Astrocyte of the cerebellum (primary cell): ENCODE measurements around the gene FUBP1.

Source experiments
- DNase-seq: peaks from one replicate; pipeline ENCODE4 v3.0.0-alpha.2; 2011; ENCODE audit warnings: low read depth
- H3K4me3 ChIP-seq: 2 replicates; pipeline ENCODE4 v1.5.1; 2011; ENCODE audit warnings: mild to moderate bottlenecking, low read depth, low read length, moderate library complexity
- CTCF ChIP-seq: IDR thresholded peaks from 2 replicates; pipeline ENCODE4 v1.5.1; 2012; ENCODE audit warnings: low read length, low read depth, moderate library complexity, mild to moderate bottlenecking; ENCODE audit errors: missing control alignments
- in situ Hi-C: cut with HindIII; loops from 2 replicates; pipeline ENCODE4 v1.10.0; 2017; ENCODE audit warnings: low sequenced_read_pairs

Gene FUBP1

GRCh38 chr1:77976433-77977076 is 2.3 kb downstream of the FUBP1 start:
- peak overlapping the region; percentile 60 for H3K4me3 ChIP-seq
- no peak for DNase-seq
- in situ Hi-C loops = no loop called here
- no peak for TF ChIP-seq CTCF

GRCh38 chr1:77975907-77976306 is 3.0 kb downstream of the FUBP1 start:
- in situ Hi-C loops = no loop called here
- peak overlapping the region; percentile 60 for H3K4me3 ChIP-seq
- DNase-seq = no peak
- TF ChIP-seq CTCF = no peak

- H3K4me3 ChIP-seq = peak overlapping the region; percentile 22
- TF ChIP-seq CTCF = no peak
- in situ Hi-C loops = no loop called here
- no peak for DNase-seq
Measured at GRCh38 chr1:77975386-77975785, 3.5 kb downstream of the FUBP1 start.

- in situ Hi-C loops = no loop called here
- TF ChIP-seq CTCF = no peak
- H3K4me3 ChIP-seq = no peak overlapping the region
- no peak for DNase-seq
Measured at GRCh38 chr1:77972080-77972479, 6.8 kb downstream of the FUBP1 start.

- no peak for DNase-seq
- in situ Hi-C loops = no loop called here
- no peak overlapping the region for H3K4me3 ChIP-seq
- no peak for TF ChIP-seq CTCF
Measured at GRCh38 chr1:77970192-77970591, 8.7 kb downstream of the FUBP1 start.

GRCh38 chr1:77966291-77966690 is 12.6 kb downstream of the FUBP1 start:
- in situ Hi-C loops = no loop called here
- H3K4me3 ChIP-seq = no peak overlapping the region
- no peak for DNase-seq
- TF ChIP-seq CTCF = no peak

- no peak for DNase-seq
- in situ Hi-C loops = no loop called here
- no peak overlapping the region for H3K4me3 ChIP-seq
- TF ChIP-seq CTCF = no peak
Measured at GRCh38 chr1:77961392-77961791, 17.5 kb downstream of the FUBP1 start.
